DOHH2 (cell line): ENCODE data around the gene PTPRK.

Experiments used
- H3F3A ChIP-seq: fragments of 200-600 bp; sonication (generic), shearing (Covaris generic); 2 replicates; pipeline ENCODE4 v1.6.0; 2016; ENCODE audit warnings: antibody characterized with exemption, mild to moderate bottlenecking; ENCODE audit not compliant: control insufficient read depth, insufficient read depth
- H3K27ac ChIP-seq: fragments of 200-600 bp; sonication (generic); 2 replicates; pipeline ENCODE4 v1.5.1; 2014; ENCODE audit warnings: low read depth, mild to moderate bottlenecking, low read length, moderate library complexity
- H3K27me3 ChIP-seq: fragments of 200-600 bp; sonication (generic); 2 replicates; pipeline ENCODE4 v1.6.1; 2014; ENCODE audit warnings: mild to moderate bottlenecking, low read length, mixed read lengths; ENCODE audit not compliant: control insufficient read depth
- H3K36me3 ChIP-seq: fragments of 200-600 bp; sonication (generic); 2 replicates; pipeline ENCODE4 v1.6.1; 2014; ENCODE audit warnings: mild to moderate bottlenecking, low read length, moderate library complexity, mixed read lengths; ENCODE audit not compliant: control insufficient read depth
- H3K4me1 ChIP-seq: fragments of 200-600 bp; sonication (generic); 2 replicates; pipeline ENCODE4 v1.6.1; 2014; ENCODE audit warnings: mild to moderate bottlenecking, low read length, mixed read lengths; ENCODE audit not compliant: control insufficient read depth
- H3K4me2 ChIP-seq: fragments of 200-600 bp; sonication (generic); 2 replicates; pipeline ENCODE4 v1.6.0; 2014; ENCODE audit warnings: mild to moderate bottlenecking, low read length, moderate library complexity
- H3K4me3 ChIP-seq: fragments of 200-600 bp; sonication (generic); 2 replicates; pipeline ENCODE4 v1.5.1; 2014; ENCODE audit warnings: mild to moderate bottlenecking, low read length, mixed read lengths
- H3K79me2 ChIP-seq: fragments of 200-600 bp; sonication (generic); 2 replicates; pipeline ENCODE4 v1.6.1; 2014; ENCODE audit warnings: mild to moderate bottlenecking, low read length, mixed read lengths; ENCODE audit not compliant: control insufficient read depth
- H3K9me2 ChIP-seq: fragments of 200-600 bp; sonication (generic); replicated peaks from 2 replicates; pipeline ENCODE4 v1.6.1; 2014; ENCODE audit warnings: mild to moderate bottlenecking, low read length, mixed read lengths; ENCODE audit not compliant: control insufficient read depth
- H3K9me3 ChIP-seq: fragments of 200-600 bp; sonication (generic); 2 replicates; pipeline ENCODE4 v1.6.1; 2014; ENCODE audit warnings: antibody characterized with exemption, low read length, mixed read lengths; ENCODE audit not compliant: control insufficient read depth, insufficient read depth
- H4K20me1 ChIP-seq: fragments of 200-600 bp; sonication (generic); 2 replicates; pipeline ENCODE4 v1.6.0; 2014; ENCODE audit warnings: low read depth, mild to moderate bottlenecking, antibody characterized with exemption, low read length, moderate library complexity; ENCODE audit not compliant: control insufficient read depth, insufficient read depth
- CTCF ChIP-seq: fragments of 200-600 bp; sonication (generic); IDR thresholded peaks from one replicate; pipeline ENCODE4 v1.5.1; 2014; ENCODE audit warnings: antibody characterized with exemption, mild to moderate bottlenecking, low read depth, low read length; ENCODE audit not compliant: poor library complexity, severe bottlenecking
- EZH2phosphoT487 ChIP-seq: fragments of 200-600 bp; sonication (generic); IDR thresholded peaks from 2 replicates; pipeline ENCODE4 v1.6.1; 2017; ENCODE audit warnings: borderline replicate concordance, mild to moderate bottlenecking, antibody characterized with exemption, low read length, moderate library complexity, mixed read lengths

Gene PTPRK

GRCh38 chr6:127939442-127940066, 580.8 kb downstream of the PTPRK start:
- Histone ChIP-seq H4K20me1 (no peaks in the 10 kb centered on the region), H3K27me3 (no peaks in the 10 kb centered on the region), H3K4me3 (no peak overlapping the region), H3K79me2 (no peaks in the 10 kb centered on the region), H3K27ac (no peak overlapping the region), H3K36me3 (no peaks in the 10 kb centered on the region), H3K9me2 (no peaks in the 10 kb centered on the region), H3K4me1 (no peaks in the 10 kb centered on the region), H3K9me3 (no peaks in the 10 kb centered on the region), H3K4me2 (no peak overlapping the region), H3F3A (no peaks in the 10 kb centered on the region)
- no peak for TF ChIP-seq EZH2phosphoT487
- no peak for TF ChIP-seq CTCF

DNA sequence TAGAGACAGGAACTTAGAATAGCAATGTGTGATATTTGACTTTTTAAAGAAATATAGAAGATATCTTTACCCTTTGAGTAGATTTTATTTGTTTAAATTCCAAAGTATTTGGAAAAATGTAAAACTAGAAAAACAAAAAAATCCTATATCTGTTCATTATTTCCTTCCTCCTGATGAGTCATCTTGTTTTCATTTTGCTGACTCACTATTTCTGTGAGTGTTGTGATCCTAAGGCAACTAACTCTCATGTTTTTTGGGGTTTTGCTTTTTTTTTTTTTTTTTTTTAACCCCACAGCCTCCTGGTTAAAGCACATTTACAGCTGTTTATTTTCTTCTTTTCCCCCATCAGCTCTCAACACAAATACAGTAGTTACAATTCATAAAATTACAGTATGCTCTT, 581.7 kb downstream of the PTPRK start:
- Histone ChIP-seq H3K79me2 (no peaks in the 10 kb centered on the region), H3K36me3 (no peaks in the 10 kb centered on the region), H3K9me2 (no peaks in the 10 kb centered on the region), H3K4me2 (no peak overlapping the region), H3K27ac (no peak overlapping the region), H4K20me1 (no peaks in the 10 kb centered on the region), H3K4me3 (no peak overlapping the region), H3K27me3 (no peaks in the 10 kb centered on the region), H3K9me3 (no peaks in the 10 kb centered on the region), H3K4me1 (no peaks in the 10 kb centered on the region), H3F3A (no peaks in the 10 kb centered on the region)
- TF ChIP-seq CTCF: no peak
- TF ChIP-seq EZH2phosphoT487: no peak

DNA sequence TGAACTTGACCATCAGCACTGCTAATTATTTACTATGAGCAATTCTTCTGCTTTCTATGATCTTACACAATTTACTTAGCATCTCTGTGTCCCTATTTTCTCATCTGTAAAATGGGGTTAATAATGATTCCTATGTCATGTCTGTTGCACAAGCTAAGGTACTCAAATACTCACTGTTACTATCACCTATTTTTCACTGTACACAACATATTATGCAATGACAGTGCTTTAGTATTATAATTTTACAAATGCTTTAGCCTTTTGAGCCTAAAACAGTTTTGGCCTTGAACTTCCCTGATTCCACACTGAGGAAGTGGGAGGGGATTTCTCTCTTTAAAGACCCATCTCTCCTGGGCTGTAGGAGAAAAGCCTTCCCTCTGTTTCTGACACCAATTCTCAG, 582.7 kb downstream of the PTPRK start:
- no peak overlapping the region for H3K4me3 ChIP-seq
- no peak overlapping the region for H3K27ac ChIP-seq
- H3K9me2 ChIP-seq: no peaks in the 10 kb centered on the region
- H3K4me2 ChIP-seq: no peak overlapping the region
- H3F3A ChIP-seq: no peaks in the 10 kb centered on the region
- no peaks in the 10 kb centered on the region for H3K79me2 ChIP-seq
- TF ChIP-seq CTCF (no peak), EZH2phosphoT487 (no peak)
- no peaks in the 10 kb centered on the region for H4K20me1 ChIP-seq
- H3K27me3 ChIP-seq: no peaks in the 10 kb centered on the region
- H3K9me3 ChIP-seq: peaks cover 3% of the 10 kb centered on the region; the same call in 1 of the 2 replicates
- no peaks in the 10 kb centered on the region for H3K4me1 ChIP-seq
- no peaks in the 10 kb centered on the region for H3K36me3 ChIP-seq
